ENCODE results near the gene SPOCK2. TPM values are rescaled to one million over a fixed set of nuclear protein-coding genes. Genes with fewer than 3 reads are reported as not detected.
"Not testable (repeated sequence)": the region's sequence is repeated elsewhere in the genome, so short reads cannot be mapped to it uniquely, and the experiment has no call there.

SPOCK2 gene
- total and polyA plus RNA-seq, 2 of the 4 experiments (the other 2 are of a cell fraction), result 0.02 TPM; not detected in 1

- H4K20me1 ChIP-seq (ENCODE audit: insufficient read depth, low read length); H3K18ac ChIP-seq (ENCODE audit: low read depth, low read length); H4K8ac ChIP-seq (ENCODE audit: low read depth in 2 of 2, low read length in 2 of 2); H3K9me3 ChIP-seq (ENCODE audit: control insufficient read depth, insufficient read depth, low read length); H2BK15ac ChIP-seq (ENCODE audit: low read depth, low read length); H3K4me1 ChIP-seq (ENCODE audit: control insufficient read depth, insufficient read depth, low read length); H4K91ac ChIP-seq (ENCODE audit: insufficient read depth, low read depth, low read length); H2BK120ac ChIP-seq (ENCODE audit: low read depth, low read length); H3K4me2 ChIP-seq (ENCODE audit: low read depth, low read length); H3K23ac ChIP-seq (ENCODE audit: low read depth, low read length); dilution Hi-C loops (cut with HindIII; ENCODE audit: low sequenced_read_pairs, unreplicated experiment); H3K14ac ChIP-seq (replicated peaks; ENCODE audit: low read depth, low read length); BruUV-seq (replicated peaks); H2AK5ac ChIP-seq (ENCODE audit: low read depth, low read length); H3K9me1 ChIP-seq (ENCODE audit: insufficient read depth, low read length); DNase-seq; H3K27me3 ChIP-seq (ENCODE audit: control insufficient read depth, insufficient read depth, low read length); H3K79me1 ChIP-seq (ENCODE audit: low read depth in 1 of 2, low read length in 2 of 2); H2BK20ac ChIP-seq (ENCODE audit: low read depth, low read length); POLR2A ChIA-PET (ENCODE audit: unreplicated experiment); H3K56ac ChIP-seq (ENCODE audit: extremely low read depth, insufficient read depth, low read length); H3K4me3 ChIP-seq (ENCODE audit: insufficient read depth, low read depth, low read length); H4K5ac ChIP-seq (ENCODE audit: low read depth, low read length); H2AK9ac ChIP-seq (replicated peaks; ENCODE audit: low read depth, low read length, poor library complexity); H3K36me3 ChIP-seq (ENCODE audit: control insufficient read depth, insufficient read depth, low read length); H3K27ac ChIP-seq (ENCODE audit: insufficient read depth, low read length); ATAC-seq (ENCODE audit: low read depth); H2BK5ac ChIP-seq (ENCODE audit: low read depth, low read length, poor library complexity, severe bottlenecking); H3K4ac ChIP-seq (ENCODE audit: low read depth, low read length); in situ Hi-C loops (cut with MboI; ENCODE audit: low sequenced_read_pairs); H2AFZ ChIP-seq (replicated peaks; ENCODE audit: low read length, poor library complexity); H3K9ac ChIP-seq (ENCODE audit: low read depth, low read length): not testable (repeated sequence)
- no CpG with 5 or more reads among the region's 3 CpGs for WGBS, 2 experiments (ENCODE audit: extremely low coverage in 2 of 2, insufficient read length in 1 of 2)
- intact Hi-C loops (cut with micrococcal nuclease), result loop anchor here (5.0 kb wide), 1 partner anchor 64 kb away; no protein-coding TSS in a partner anchor
- CTCF ChIA-PET, result interaction anchor here (1.2 kb wide), 1 partner anchor 21 kb away, joined by 4 read pairs; no protein-coding TSS in a partner anchor
Measured at GRCh38 chr10:72108004-72108370, 19.6 kb upstream of the SPOCK2 start.
